H9 (cell line): ENCODE data around the gene AP1AR. TPM values are rescaled to one million over a fixed set of nuclear protein-coding genes. Genes with fewer than 3 reads are reported as not detected.

ENCODE experiments used
- DNase-seq: peaks from one replicate; pipeline ENCODE4 v3.0.0-alpha.2; 2017
- H2AFZ ChIP-seq: one replicate; pipeline ENCODE4 v1.6.1; 2013; ENCODE audit warnings: mild to moderate bottlenecking, low read length, control low read depth, moderate library complexity
- H2AK5ac ChIP-seq: 2 replicates; pipeline ENCODE4 v1.6.1; 2013; ENCODE audit warnings: low read length, control low read depth, mixed read lengths; ENCODE audit not compliant: insufficient read length
- H2BK120ac ChIP-seq: one replicate; pipeline ENCODE4 v1.6.1; 2013; ENCODE audit warnings: low read depth, mild to moderate bottlenecking, low read length, control low read depth, inconsistent platforms; ENCODE audit not compliant: poor library complexity, severe bottlenecking
- H2BK12ac ChIP-seq: 2 replicates; pipeline ENCODE4 v1.6.1; 2013; ENCODE audit warnings: low read length, control low read depth, mixed read lengths, low read depth; ENCODE audit not compliant: insufficient read length
- H2BK15ac ChIP-seq: 2 replicates; pipeline ENCODE4 v1.6.1; 2013; ENCODE audit warnings: low read depth, low read length, control low read depth
- H2BK20ac ChIP-seq: one replicate; pipeline ENCODE4 v1.6.1; 2013; ENCODE audit warnings: low read depth, mild to moderate bottlenecking, low read length, control low read depth, inconsistent platforms; ENCODE audit not compliant: poor library complexity, severe bottlenecking
- H2BK5ac ChIP-seq: 2 replicates; pipeline ENCODE4 v1.6.1; 2013; ENCODE audit warnings: low read length, control low read depth, mixed read lengths; ENCODE audit not compliant: insufficient read length
- H3K14ac ChIP-seq: 2 replicates; pipeline ENCODE4 v1.6.1; 2013; ENCODE audit warnings: low read length, control low read depth; ENCODE audit not compliant: insufficient read depth
- H3K18ac ChIP-seq: 2 replicates; pipeline ENCODE4 v1.6.1; 2013; ENCODE audit warnings: low read depth, mild to moderate bottlenecking, mixed read lengths, low read length, control low read depth; ENCODE audit not compliant: insufficient read length
- H3K23ac ChIP-seq: 2 replicates; pipeline ENCODE4 v1.6.1; 2013; ENCODE audit warnings: low read length, control low read depth, mixed read lengths, low read depth; ENCODE audit not compliant: insufficient read length
- H3K23me2 ChIP-seq: 2 replicates; pipeline ENCODE4 v1.6.1; 2013; ENCODE audit warnings: low read depth, mild to moderate bottlenecking, mixed read lengths, low read length, control low read depth; ENCODE audit not compliant: insufficient read length, poor library complexity, severe bottlenecking
- H3K27ac ChIP-seq: 2 replicates; pipeline ENCODE4 v1.5.1; 2013; ENCODE audit warnings: low read length, control low read depth, mixed read lengths, low read depth; ENCODE audit not compliant: insufficient read length
- H3K27me3 ChIP-seq: 2 replicates; pipeline ENCODE4 v1.6.1; 2013; ENCODE audit warnings: low read length, control low read depth, inconsistent platforms; ENCODE audit not compliant: insufficient read depth
- H3K4ac ChIP-seq: 2 replicates; pipeline ENCODE4 v1.6.1; 2013; ENCODE audit warnings: low read depth, mild to moderate bottlenecking, control low read depth, inconsistent platforms, low read length, moderate library complexity
- H3K4me1 ChIP-seq: 2 replicates; pipeline ENCODE4 v1.6.1; 2013; ENCODE audit warnings: low read length, control low read depth, inconsistent platforms; ENCODE audit not compliant: insufficient read depth
- H3K4me2 ChIP-seq: 2 replicates; pipeline ENCODE4 v1.6.1; 2013; ENCODE audit warnings: low read length, control low read depth, mixed read lengths; ENCODE audit not compliant: insufficient read length, insufficient read depth
- H3K56ac ChIP-seq: 2 replicates; pipeline ENCODE4 v1.6.1; 2013; ENCODE audit warnings: low read depth, mild to moderate bottlenecking, mixed read lengths, low read length, control low read depth; ENCODE audit not compliant: insufficient read length
- H3K79me1 ChIP-seq: 2 replicates; pipeline ENCODE4 v1.6.1; 2013; ENCODE audit warnings: low read depth, mild to moderate bottlenecking, moderate library complexity, low read length, control low read depth, inconsistent platforms; ENCODE audit not compliant: insufficient read depth, poor library complexity, severe bottlenecking
- H3K79me2 ChIP-seq: 2 replicates; pipeline ENCODE4 v1.6.1; 2013; ENCODE audit warnings: low read length, control low read depth, inconsistent platforms; ENCODE audit not compliant: insufficient read depth
- H3K9ac ChIP-seq: 2 replicates; pipeline ENCODE4 v1.6.1; 2013; ENCODE audit warnings: low read length, control low read depth, mixed read lengths; ENCODE audit not compliant: insufficient read length; ENCODE audit errors: extremely low read depth
- H3K9me3 ChIP-seq: one replicate; pipeline ENCODE4 v1.6.1; 2013; ENCODE audit warnings: low read depth, low read length, inconsistent platforms; ENCODE audit not compliant: control insufficient read depth
- H3T11ph ChIP-seq: one replicate; pipeline ENCODE4 v1.6.1; 2013; ENCODE audit warnings: mild to moderate bottlenecking, low read length, control low read depth, inconsistent platforms
- H4K20me1 ChIP-seq: one replicate; pipeline ENCODE4 v1.6.1; 2013; ENCODE audit not compliant: control insufficient read depth, insufficient read length, insufficient read depth
- H4K5ac ChIP-seq: 2 replicates; pipeline ENCODE4 v1.6.1; 2013; ENCODE audit warnings: low read depth, mild to moderate bottlenecking, mixed read lengths, low read length, control low read depth; ENCODE audit not compliant: insufficient read length
- H4K8ac ChIP-seq: replicated peaks from 2 replicates; pipeline ENCODE4 v1.6.1; 2013; ENCODE audit warnings: low read length, control low read depth, mixed read lengths, low read depth; ENCODE audit not compliant: insufficient read length
- H4K91ac ChIP-seq: 2 replicates; pipeline ENCODE4 v1.6.1; 2013; ENCODE audit warnings: low read depth, mild to moderate bottlenecking, moderate library complexity, mixed read lengths, low read length, control low read depth; ENCODE audit not compliant: insufficient read length
- H3K27ac Mint-ChIP-seq, 3 experiments: 2 replicates in 2 of 3; 3 replicates in 1 of 3; pipeline ENCODE4 v1.8.0; 2020 to 2021; ENCODE audit warnings: mixed read lengths in 3 of 3, mild to moderate bottlenecking in 1 of 3, moderate library complexity in 1 of 3
- H3K27me3 Mint-ChIP-seq: 2 replicates; pipeline ENCODE4 v1.8.0; 2021; ENCODE audit warnings: low read depth, mild to moderate bottlenecking, moderate library complexity, mixed read lengths
- H3K36me3 Mint-ChIP-seq, 3 experiments: 2 replicates in 2 of 3; 3 replicates in 1 of 3; pipeline ENCODE4 v1.8.0; 2020 to 2021; ENCODE audit warnings: low read depth in 3 of 3, mixed read lengths in 3 of 3; ENCODE audit not compliant: insufficient read depth in 1 of 3
- H3K4me1 Mint-ChIP-seq, 2 experiments: 2 replicates each; pipeline ENCODE4 v1.8.0; 2020; ENCODE audit warnings: mixed read lengths in 2 of 2
- H3K4me3 Mint-ChIP-seq, 2 experiments: 2 replicates in 1 of 2; 3 replicates in 1 of 2; pipeline ENCODE4 v1.8.0; 2020 to 2021; ENCODE audit warnings: mild to moderate bottlenecking in 2 of 2, mixed read lengths in 2 of 2, moderate library complexity in 1 of 2
- H3K9me3 Mint-ChIP-seq, 2 experiments: 2 replicates in 1 of 2; 3 replicates in 1 of 2; pipeline ENCODE4 v1.8.0; 2020; ENCODE audit warnings: mild to moderate bottlenecking in 2 of 2, mixed read lengths in 2 of 2, moderate library complexity in 1 of 2
- CTCF ChIP-seq: fragments of 200-600 bp; sonication (generic); conservative IDR thresholded peaks from 3 replicates; pipeline ENCODE4 v1.8.0; 2021; ENCODE audit warnings: antibody characterized with exemption, mild to moderate bottlenecking
- WGBS: extraction: QIAGEN DNeasy Blood & Tissue Kit; methylation state at CpG from one replicate; pipeline ENCODE4 v1.1.7; 2013; ENCODE audit warnings: missing lambda C conversion rate, low lambda C conversion rate, mixed read lengths; ENCODE audit not compliant: insufficient read length; ENCODE audit errors: extremely low coverage; 5-methylcytosine and 5-hydroxymethylcytosine counted together
- total RNA-seq: library from RNA; stranded (reverse); gene quantifications from 2 replicates; pipeline ENCODE4 v1.2.1, GENCODE V29; 2021

Gene AP1AR
- total RNA-seq, 1 experiment from 2014 or later: 24.2 TPM

GRCh38 chr4:112315446-112315845 lies 83.9 kb downstream of the AP1AR start:
- Histone ChIP-seq H2BK120ac (no peak overlapping the region), H3K9ac (no peak overlapping the region), H4K91ac (no peak overlapping the region), H3K14ac (no peak overlapping the region), H3K23me2 (no peaks in the 10 kb centered on the region), H4K8ac (no peak overlapping the region), H2BK5ac (no peak overlapping the region), H2AK5ac (no peak overlapping the region), H2BK20ac (no peak overlapping the region), H2BK12ac (no peak overlapping the region), H4K20me1 (no peaks in the 10 kb centered on the region), H3K27ac (no peak overlapping the region), H2BK15ac (no peak overlapping the region), H3K56ac (no peak overlapping the region), H3T11ph (no peak overlapping the region), H3K9me3 (no peaks in the 10 kb centered on the region), H3K79me2 (no peaks in the 10 kb centered on the region), H3K18ac (no peak overlapping the region), H2AFZ (no peak overlapping the region), H3K79me1 (no peaks in the 10 kb centered on the region), H4K5ac (no peak overlapping the region), H3K23ac (no peak overlapping the region), H3K4ac (no peak overlapping the region), H3K4me2 (no peak overlapping the region), H3K4me1 (no peaks in the 10 kb centered on the region), H3K27me3 (no peaks in the 10 kb centered on the region)
- H3K36me3 Mint-ChIP-seq: no peaks in the 10 kb centered on the region
- no peak overlapping the region for H3K4me3 Mint-ChIP-seq
- no peak for DNase-seq
- peaks cover 0 to 2% of the 10 kb centered on the region in 2 experiments; a peak in 2 of 4 replicates for H3K4me1 Mint-ChIP-seq
- TF ChIP-seq CTCF: no peak
- peaks cover 16% of the 10 kb centered on the region for H3K27me3 Mint-ChIP-seq
- H3K27ac Mint-ChIP-seq: no peak overlapping the region
- no peaks in the 10 kb centered on the region; a peak in 1 of 5 replicates for H3K9me3 Mint-ChIP-seq
- no CpG with 5 or more reads among the region's 3 CpGs for WGBS
